SU-DHL-6 (cell line): Measurements from ENCODE around the gene OTULIN.

Experiments
- H2AFZ ChIP-seq: fragments of 200-600 bp; sonication (generic); 2 replicates; pipeline ENCODE4 v1.6.1; 2014; ENCODE audit warnings: low read depth, mild to moderate bottlenecking, moderate library complexity, mixed read lengths, antibody characterized with exemption, low read length; ENCODE audit not compliant: severe bottlenecking
- H3F3A ChIP-seq: fragments of 200-600 bp; shearing (Covaris generic); 2 replicates; pipeline ENCODE4 v1.6.0; 2016; ENCODE audit warnings: antibody characterized with exemption, mild to moderate bottlenecking; ENCODE audit not compliant: insufficient read depth
- H3K27ac ChIP-seq: fragments of 200-600 bp; sonication (generic); 2 replicates; pipeline ENCODE4 v1.5.1; 2016; ENCODE audit warnings: low read depth, mild to moderate bottlenecking, low read length, moderate library complexity, mixed read lengths
- H3K27me3 ChIP-seq: fragments of 200-600 bp; sonication (generic), shearing (Covaris generic); 2 replicates; pipeline ENCODE4 v1.6.0; 2014; ENCODE audit warnings: mild to moderate bottlenecking, low read length
- H3K36me3 ChIP-seq: fragments of 200-600 bp; sonication (generic); 2 replicates; pipeline ENCODE4 v1.6.1; 2014; ENCODE audit warnings: mild to moderate bottlenecking, low read length, mixed read lengths
- H3K4me2 ChIP-seq: fragments of 300-600, 200-600 bp; shearing (Covaris generic), sonication (generic); 2 replicates; pipeline ENCODE4 v1.6.0; 2014; ENCODE audit warnings: low read length, low read depth, mild to moderate bottlenecking; ENCODE audit not compliant: poor library complexity, severe bottlenecking
- H3K4me3 ChIP-seq: fragments of 200-600 bp; sonication (generic); 2 replicates; pipeline ENCODE4 v1.5.1; 2014; ENCODE audit warnings: antibody characterized with exemption, low read length, mild to moderate bottlenecking, mixed read lengths; ENCODE audit not compliant: insufficient read depth, poor library complexity, severe bottlenecking
- H3K79me2 ChIP-seq: fragments of 200-600 bp; sonication (generic); 2 replicates; pipeline ENCODE4 v1.6.1; 2014; ENCODE audit warnings: mild to moderate bottlenecking, low read length, moderate library complexity; ENCODE audit not compliant: insufficient read depth
- H3K9ac ChIP-seq: fragments of 200-600 bp; sonication (generic); 2 replicates; pipeline ENCODE4 v1.7.0; 2014; ENCODE audit warnings: mild to moderate bottlenecking, low read length
- H3K9me2 ChIP-seq: fragments of 200-600 bp; sonication (generic); replicated peaks from 2 replicates; pipeline ENCODE4 v1.6.1; 2014; ENCODE audit warnings: low read length; ENCODE audit not compliant: insufficient read depth
- H3K9me3 ChIP-seq: fragments of 200-600 bp; sonication (generic); 2 replicates; pipeline ENCODE4 v1.6.1; 2014; ENCODE audit warnings: low read length, mixed read lengths; ENCODE audit not compliant: insufficient read depth
- H4K20me1 ChIP-seq: fragments of 200-600 bp; sonication (generic); 2 replicates; pipeline ENCODE4 v1.6.1; 2014; ENCODE audit warnings: low read depth, mild to moderate bottlenecking, antibody characterized with exemption, low read length, moderate library complexity, mixed read lengths
- EZH2phosphoT487 ChIP-seq: fragments of 200-600 bp; sonication (generic), shearing (Covaris generic); conservative IDR thresholded peaks from 2 replicates; pipeline ENCODE4 v1.6.1; 2018; ENCODE audit warnings: mild to moderate bottlenecking, antibody characterized with exemption, low read length, moderate library complexity, mixed read lengths
- TF ChIP-seq, protein P1 (sequence below): fragments of 200-600 bp; sonication (generic); IDR thresholded peaks from one replicate; pipeline ENCODE4 v1.5.1; 2017; ENCODE audit warnings: antibody characterized with exemption, mild to moderate bottlenecking, low read length, moderate library complexity; ENCODE audit not compliant: insufficient read depth, poor library complexity, severe bottlenecking

OTULIN gene

DNA sequence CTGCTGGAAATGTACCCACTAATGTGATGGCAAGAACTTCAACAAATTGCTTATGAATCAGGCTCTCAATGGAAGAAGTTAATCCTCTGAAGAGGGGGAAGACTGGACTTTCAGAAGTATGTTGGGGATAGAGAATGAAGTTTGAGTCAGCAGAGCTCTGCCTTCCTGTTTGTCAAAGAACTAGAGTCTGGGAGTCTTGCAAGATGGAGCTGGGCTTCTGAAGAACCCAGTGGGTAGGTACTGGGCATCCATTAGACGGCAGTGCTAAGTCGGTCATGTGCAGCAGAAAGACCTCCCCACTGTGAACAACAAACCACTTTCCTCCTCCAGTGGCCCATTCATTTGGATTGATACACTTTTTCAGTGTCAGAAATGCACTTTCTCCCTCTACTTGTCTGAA is 34.6 kb downstream of the OTULIN start:
- H3K27me3 ChIP-seq = no peaks in the 10 kb centered on the region
- no peak overlapping the region for H3K4me2 ChIP-seq
- no peak overlapping the region for H3K9ac ChIP-seq
- H3K9me2 ChIP-seq = no peaks in the 10 kb centered on the region
- no peak overlapping the region for H3K27ac ChIP-seq
- H2AFZ ChIP-seq = no peak overlapping the region
- TF ChIP-seq, protein P1, sequence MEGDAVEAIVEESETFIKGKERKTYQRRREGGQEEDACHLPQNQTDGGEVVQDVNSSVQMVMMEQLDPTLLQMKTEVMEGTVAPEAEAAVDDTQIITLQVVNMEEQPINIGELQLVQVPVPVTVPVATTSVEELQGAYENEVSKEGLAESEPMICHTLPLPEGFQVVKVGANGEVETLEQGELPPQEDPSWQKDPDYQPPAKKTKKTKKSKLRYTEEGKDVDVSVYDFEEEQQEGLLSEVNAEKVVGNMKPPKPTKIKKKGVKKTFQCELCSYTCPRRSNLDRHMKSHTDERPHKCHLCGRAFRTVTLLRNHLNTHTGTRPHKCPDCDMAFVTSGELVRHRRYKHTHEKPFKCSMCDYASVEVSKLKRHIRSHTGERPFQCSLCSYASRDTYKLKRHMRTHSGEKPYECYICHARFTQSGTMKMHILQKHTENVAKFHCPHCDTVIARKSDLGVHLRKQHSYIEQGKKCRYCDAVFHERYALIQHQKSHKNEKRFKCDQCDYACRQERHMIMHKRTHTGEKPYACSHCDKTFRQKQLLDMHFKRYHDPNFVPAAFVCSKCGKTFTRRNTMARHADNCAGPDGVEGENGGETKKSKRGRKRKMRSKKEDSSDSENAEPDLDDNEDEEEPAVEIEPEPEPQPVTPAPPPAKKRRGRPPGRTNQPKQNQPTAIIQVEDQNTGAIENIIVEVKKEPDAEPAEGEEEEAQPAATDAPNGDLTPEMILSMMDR = no peak
- TF ChIP-seq EZH2phosphoT487 = no peak
- no peak overlapping the region for H3K4me3 ChIP-seq
- H3K79me2 ChIP-seq = no peaks in the 10 kb centered on the region; the same call in 1 of the 2 replicates
- no peaks in the 10 kb centered on the region for H3K9me3 ChIP-seq
- H3F3A ChIP-seq = 0 out of 2 replicates have a peak, but pooled peaks cover under 1% of the 10 kb centered on the region
- H3K36me3 ChIP-seq = peaks cover 16% of the 10 kb centered on the region
- H4K20me1 ChIP-seq = no peaks in the 10 kb centered on the region; the same call in 1 of the 2 replicates

DNA sequence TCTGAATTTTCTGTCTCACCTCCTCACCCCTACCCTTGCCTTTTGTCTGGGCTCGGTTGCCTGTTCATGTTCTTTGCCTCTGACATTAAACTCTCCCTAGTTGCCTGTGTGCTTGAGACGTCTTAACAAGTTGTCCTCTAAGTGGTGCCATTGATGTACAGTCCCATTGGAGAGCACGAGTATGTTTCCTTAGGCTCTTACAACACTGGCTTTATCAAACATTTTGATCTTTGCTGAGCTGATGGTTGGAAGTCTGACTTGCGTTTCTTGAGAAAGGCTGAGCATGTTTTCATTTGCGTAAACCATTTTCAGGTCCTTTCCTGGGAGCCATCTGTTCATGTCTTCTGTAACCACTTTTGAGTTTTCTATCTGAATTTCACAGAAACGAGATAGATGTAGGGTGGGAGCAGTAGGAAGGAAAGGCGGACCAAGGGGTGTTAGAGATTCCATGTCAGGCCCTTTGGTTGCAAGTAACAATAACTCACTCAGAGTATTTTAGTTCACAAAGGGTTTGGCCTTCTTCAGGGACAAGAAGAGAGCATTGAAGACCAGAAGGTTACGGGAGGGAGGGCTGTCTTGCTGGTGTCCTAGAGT is 35.4 kb downstream of the OTULIN start:
- Histone ChIP-seq H3K4me3 (no peak overlapping the region), H3K79me2 (no peaks in the 10 kb centered on the region; the same call in 1 of the 2 replicates), H3K9ac (no peak overlapping the region), H3K27ac (no peak overlapping the region), H4K20me1 (no peaks in the 10 kb centered on the region; the same call in 1 of the 2 replicates), H3K9me2 (no peaks in the 10 kb centered on the region), H3K9me3 (no peaks in the 10 kb centered on the region), H3K27me3 (no peaks in the 10 kb centered on the region), H3K36me3 (peaks cover 22% of the 10 kb centered on the region), H3K4me2 (no peak overlapping the region), H2AFZ (no peak overlapping the region), H3F3A (peaks cover 8% of the 10 kb centered on the region; the same call in 1 of the 2 replicates)
- TF ChIP-seq, protein P1 = no peak
- no peak for TF ChIP-seq EZH2phosphoT487

DNA sequence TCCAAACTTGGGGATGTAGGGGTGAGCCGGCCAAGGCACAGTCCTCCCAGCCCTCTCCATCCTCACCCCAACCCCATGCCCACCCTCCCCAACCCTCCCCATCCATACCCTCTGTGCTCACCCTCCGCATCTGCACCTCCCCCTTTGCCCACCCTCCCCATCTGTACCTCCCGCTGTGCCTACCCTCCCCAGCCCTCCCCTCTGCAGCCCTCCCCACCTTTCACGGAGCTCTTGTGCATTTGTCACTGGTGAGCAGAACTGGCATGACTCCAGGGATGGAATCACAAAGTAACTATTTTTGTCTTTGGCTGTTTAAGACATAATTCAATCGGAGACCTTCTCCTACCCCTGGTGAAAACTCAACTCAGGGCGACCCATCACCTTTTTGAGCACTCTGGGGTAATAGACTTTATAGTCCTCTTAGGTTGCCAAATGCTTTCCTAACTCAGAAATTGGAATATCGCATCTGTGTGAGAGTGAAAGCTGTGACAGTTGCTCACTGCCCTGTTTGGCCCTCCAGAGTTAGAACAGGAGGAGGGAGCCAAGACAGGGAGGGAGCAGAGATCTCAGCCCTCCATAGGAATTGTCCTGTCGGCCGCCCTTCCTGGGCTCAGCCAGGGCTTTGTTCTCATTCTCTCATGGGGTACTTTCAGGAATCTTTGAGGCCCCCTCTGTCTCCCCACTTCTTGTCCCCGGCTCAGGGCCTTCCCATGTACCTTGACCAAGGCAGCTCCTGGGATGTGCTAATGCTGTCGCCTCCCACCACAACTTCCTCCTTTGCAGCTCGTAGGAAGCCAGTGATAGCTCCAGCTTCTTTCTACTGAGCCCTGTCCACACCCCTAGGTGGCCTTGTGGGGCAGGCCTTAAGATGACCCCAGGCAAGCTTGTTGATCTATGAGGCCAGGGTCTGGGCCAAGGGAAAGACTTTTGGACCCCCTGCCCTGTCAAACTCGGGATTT is 36.2 kb downstream of the OTULIN start:
- Histone ChIP-seq H3K4me2 (no peak overlapping the region), H4K20me1 (no peaks in the 10 kb centered on the region; the same call in 1 of the 2 replicates), H3K79me2 (no peaks in the 10 kb centered on the region; the same call in 1 of the 2 replicates), H3F3A (peaks cover 12% of the 10 kb centered on the region; the same call in 1 of the 2 replicates), H2AFZ (no peak overlapping the region), H3K4me3 (no peak overlapping the region), H3K27ac (no peak overlapping the region), H3K9ac (no peak overlapping the region), H3K9me2 (no peaks in the 10 kb centered on the region), H3K9me3 (no peaks in the 10 kb centered on the region), H3K27me3 (no peaks in the 10 kb centered on the region), H3K36me3 (peaks cover 22% of the 10 kb centered on the region)
- no peak for TF ChIP-seq EZH2phosphoT487
- TF ChIP-seq, protein P1 = no peak
